NCI-H2107 treated with DMSO at 0.1 percent for 48 hours (cell line): Measurements from ENCODE around the gene ANK3.
A peak's percentile ranks its signal among the peaks of the same experiment; 100 is the strongest.

Source experiments
- DNase-seq: peaks from one replicate; lab custom pipeline; 2025; ENCODE audit not compliant: unreplicated experiment; lab: John Stamatoyannopoulos, UW

ANK3 gene

DNA sequence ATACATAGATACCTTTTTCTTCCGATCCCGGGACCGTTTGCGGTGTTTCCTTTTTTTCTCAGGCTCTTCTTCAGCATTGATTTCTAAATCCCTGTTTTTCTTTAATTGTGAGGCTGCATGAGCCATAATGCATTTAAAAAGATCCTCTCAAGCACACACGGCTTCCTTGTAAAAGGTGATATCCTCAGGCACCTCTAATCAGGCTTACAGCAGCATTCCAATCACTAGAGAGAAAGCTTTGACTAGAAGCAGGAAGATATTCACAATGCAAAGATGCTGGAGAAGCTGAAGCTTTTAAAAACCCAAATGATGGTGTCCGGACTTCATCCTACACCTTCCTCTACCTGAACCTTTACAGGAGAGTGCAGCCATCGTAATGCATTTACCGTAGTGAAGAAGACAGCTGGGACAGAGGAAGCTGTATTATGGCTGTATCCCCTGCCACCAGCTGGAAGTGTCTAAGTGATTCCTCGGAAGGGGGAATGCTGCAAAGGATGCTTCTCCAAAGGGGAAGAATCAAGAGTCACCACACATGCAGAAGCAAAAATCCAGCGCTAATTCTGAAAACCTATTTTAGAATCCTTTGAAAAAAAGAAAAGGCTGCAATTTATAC is at the start of gene ANK3:
Gene ANK3, minus strand, starts transcription at position 463 of the 613 bp plus-strand sequence. Its CDS starts 337 bp downstream, at position 126.
- DNase-seq = no peak

- DNase-seq = peak; percentile 18
These were observed 44.9 kb upstream of the ANK3 start for GRCh38 chr10:60434418-60435046.

- DNase-seq = no peak
These were observed 44.0 kb upstream of the ANK3 start for GRCh38 chr10:60433684-60434083.

DNA sequence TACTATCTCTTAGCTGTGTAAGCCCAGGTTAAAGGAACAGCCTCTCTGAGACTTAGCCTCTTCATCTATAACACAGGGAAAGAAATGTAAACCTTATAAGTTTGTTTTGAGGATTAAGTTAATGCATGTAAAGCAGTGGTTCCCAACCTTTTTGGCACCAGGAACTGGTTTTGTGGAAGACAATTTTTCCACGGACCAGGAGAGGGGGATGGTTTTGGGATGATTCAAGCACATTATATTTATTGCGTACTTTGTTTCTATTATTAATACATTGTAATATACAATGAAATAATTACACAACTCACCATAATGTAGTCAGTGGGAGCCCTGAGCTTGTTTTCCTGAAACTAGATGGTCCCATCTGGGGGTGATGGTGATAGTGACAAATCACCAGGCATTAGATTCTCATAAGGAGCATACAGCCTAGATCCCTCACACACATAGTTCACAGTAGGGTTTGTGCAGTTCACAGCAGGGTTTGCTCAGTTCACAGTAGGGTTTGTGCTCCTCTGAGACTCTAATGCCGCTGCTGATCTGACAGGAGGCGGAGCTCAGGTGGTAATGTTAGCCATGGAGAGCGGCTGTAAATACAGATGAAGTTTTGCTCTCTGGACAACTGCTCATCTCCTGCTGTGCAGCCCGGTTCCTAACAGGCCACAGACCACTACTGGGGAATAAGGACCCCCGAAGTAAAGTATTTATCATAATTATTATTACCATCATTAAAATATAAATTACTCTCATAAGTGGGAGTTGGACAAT is 41.3 kb upstream of the ANK3 start:
- no peak for DNase-seq

DNA sequence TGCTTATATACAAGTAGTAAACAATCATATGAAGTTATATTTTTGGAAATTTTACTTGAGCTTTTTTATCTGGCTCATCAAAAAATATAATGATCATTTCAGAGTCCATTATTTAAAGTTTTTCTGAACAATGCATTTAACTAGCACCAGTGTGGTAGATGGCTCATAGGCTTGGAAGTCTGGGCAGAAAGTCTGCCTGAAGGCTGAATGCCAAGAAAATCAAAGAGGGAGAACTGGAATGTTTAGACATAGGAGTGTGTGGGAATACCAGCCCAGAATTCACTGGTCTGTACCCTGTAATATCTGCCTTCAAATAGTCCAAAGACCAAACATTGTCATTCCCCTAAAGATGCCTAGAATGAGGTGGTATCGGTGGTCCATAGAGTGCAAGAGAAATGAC is 40.3 kb upstream of the ANK3 start:
- DNase-seq = no peak

GRCh38 chr10:60429084-60429849 is 39.6 kb upstream of the ANK3 start:
- no peak for DNase-seq

- no peak for DNase-seq
These were observed 38.7 kb upstream of the ANK3 start for GRCh38 chr10:60428387-60428737.

DNA sequence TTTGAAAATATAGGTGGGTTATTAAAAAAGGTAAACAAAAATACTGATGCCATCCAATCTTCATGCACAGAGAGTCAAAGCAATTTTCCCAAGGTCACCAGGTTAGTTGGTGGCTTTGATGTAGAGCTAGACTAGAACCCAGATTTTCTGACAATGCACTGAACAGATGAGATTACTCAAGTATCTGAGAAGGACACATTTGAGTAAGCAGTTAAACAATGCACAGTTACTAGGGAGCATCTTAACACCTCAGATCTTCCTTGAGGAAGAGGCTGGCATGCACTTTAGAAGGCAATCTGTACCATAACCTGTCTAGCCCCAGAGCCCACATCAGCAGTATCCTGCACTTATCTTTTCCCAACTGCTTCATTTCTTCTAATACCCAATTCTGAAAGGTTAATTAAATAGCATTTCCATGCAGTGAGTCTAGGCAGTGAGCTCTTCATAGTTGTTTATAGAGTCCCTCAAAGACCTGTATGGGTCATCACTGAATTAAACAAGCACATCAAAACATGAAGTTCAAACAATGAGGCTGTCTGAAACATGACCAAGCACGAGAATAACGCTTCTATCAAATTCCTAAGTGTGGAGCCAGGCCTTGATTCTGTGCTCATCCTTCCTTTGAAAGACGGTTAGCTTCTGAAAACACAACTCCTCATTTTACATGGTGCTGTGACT is 38.2 kb upstream of the ANK3 start:
- DNase-seq = no peak

DNA sequence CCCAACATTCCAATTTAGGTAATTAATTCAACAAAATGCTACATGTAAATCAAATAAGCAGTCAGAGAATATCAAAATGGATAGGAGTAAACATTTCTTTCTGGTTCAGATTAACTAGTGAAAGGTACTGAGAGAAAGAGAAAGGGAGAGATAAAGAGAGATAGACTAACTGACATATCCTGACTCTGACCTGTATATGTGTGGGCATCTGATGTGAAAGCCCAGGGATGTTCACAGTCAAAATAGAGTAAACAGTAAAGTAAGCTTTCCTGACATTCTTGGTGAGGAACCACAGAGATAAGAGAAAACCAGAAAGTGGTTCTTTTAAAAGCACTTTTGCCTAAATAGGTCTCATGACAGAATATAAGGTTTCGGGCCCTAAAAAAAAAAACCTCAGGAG is 37.5 kb upstream of the ANK3 start:
- DNase-seq = no peak

DNA sequence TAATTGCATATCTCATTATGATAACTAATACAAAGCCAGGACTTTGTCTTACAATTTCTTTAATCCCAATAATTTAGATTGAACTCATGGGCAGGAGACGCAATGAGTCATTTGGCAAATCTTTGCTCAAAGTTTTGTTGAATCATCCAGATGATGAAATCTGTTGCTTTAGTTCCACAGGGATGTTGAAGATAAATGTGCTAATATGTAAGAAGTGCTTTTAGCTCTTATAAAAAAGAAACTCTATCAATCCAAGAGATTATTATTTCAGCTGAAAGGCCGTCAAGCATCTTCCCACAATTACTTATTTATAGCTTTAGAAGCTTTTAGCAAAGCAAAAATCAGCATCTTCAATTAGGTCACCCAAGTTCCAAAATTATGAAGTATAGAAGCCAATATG is 36.8 kb upstream of the ANK3 start:
- DNase-seq = no peak

GRCh38 chr10:60425392-60426110 is 35.9 kb upstream of the ANK3 start:
- DNase-seq = no peak

- DNase-seq = no peak
These were observed 35.3 kb upstream of the ANK3 start for GRCh38 chr10:60424971-60425370.

DNA sequence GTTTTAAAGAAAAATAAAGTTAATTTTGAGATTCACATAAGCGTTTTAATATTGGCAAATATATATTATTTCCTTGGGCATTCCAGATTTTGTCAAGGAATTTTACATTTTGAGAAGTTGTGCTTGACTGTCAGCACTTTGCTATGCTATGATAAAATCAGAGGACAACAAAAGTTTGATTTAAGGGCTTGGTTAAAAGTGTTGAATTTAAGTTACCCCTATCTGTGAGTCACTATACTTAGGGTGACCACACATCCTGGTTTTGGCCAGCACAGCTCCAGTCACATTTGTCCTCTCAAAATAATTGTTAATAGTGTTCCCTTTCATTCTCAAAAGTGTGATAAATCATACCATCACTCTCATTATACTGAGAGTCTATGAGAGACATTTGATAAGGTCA is 34.2 kb upstream of the ANK3 start:
- DNase-seq = no peak

- DNase-seq = no peak
These were observed 33.1 kb upstream of the ANK3 start for GRCh38 chr10:60422809-60423208.

- no peak for DNase-seq
These were observed 31.6 kb upstream of the ANK3 start for GRCh38 chr10:60420991-60421894.

DNA sequence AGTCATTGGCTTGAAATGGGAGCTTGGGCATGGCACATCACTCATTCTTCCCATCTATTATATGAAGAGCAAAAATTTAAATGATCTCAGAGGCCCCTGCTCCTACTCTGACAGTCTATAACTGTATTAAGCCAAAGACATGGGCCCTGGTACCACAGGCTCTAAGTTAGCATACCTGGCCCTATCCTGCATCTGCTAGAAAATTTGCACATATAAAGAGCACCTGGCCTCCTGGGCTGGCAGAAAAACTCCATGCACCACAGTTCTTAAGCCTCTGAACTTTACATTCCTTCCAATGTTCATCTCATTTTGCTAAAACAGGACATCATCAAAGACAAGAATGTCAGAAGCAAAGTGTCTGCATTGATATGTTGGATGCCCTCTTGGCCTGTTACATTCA is 29.6 kb upstream of the ANK3 start:
- no peak for DNase-seq

- DNase-seq = no peak
These were observed 28.2 kb upstream of the ANK3 start for GRCh38 chr10:60417901-60418300.

GRCh38 chr10:60417024-60417423 is 27.3 kb upstream of the ANK3 start:
- no peak for DNase-seq

DNA sequence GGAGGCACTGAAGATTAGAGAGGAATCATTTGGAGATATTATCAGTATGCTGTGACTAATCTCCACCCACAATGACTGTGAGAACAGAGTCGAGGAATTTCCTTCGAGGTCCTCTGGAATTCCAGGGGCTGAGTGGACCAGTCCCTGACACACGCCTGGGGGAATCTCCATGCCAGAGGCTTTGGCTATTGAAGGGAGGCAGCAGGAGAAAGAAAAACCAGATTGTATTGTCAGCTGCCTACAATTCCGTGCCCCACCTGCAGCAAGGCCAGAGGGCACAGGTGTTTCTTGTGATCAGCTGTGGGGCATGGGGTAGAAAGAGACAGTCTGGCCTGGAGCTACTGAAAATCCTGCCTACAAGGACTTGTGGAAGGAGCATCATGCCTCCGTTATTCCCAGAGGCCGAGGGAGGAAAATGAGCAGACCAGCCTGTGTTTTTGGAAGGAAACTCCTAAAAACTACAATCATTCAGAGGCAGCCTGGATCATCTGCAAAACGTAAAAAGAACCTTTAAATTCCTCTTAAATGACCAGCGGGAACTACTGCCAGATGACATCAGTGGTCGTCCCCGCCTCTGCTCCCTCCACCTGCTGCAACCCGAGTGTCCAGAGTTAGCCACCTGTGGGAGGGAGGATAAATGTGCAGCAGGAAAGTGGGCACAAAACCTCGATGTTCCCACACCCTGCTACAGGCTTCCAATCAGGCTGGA is 25.4 kb upstream of the ANK3 start:
- no peak for DNase-seq
